ENCODE measurements around the gene KIF1B. TPM values are rescaled to one million over a fixed set of nuclear protein-coding genes. Genes with fewer than 3 reads are reported as not detected.

Gene KIF1B
- total and polyA plus RNA-seq, 9 of the 15 experiments (the other 6 are each of a cell fraction or from before 2014, with no cell fraction given) = 2.8 to 19.8 (median 11.9) TPM

DNA sequence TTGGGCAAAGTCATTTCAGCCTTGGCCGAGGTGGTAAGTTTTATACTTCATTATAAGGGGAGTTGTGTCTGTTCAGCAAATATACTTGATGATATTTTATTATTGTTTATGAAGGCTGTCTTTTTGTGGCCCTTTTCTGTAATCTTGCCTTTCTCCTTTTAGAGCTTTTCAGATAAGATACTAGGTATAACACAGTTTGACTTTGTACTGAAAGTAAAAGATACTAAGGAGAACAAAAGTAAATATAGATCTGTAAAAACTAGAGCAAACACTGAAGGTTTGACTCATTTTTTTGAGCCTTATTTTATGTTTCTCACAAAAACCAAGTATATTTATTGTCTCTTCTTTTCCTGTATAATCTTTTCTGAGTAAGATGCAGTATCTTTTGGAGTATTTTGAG lies 61.9 kb downstream of the KIF1B start:
- POLR2A ChIA-PET = no interaction called here
- in situ Hi-C loops (cut with MboI) = no loop called here

GRCh38 chr1:10278880-10279279 lies 68.5 kb downstream of the KIF1B start:
- ChIA-PET CTCF (ENCODE audit: low intra/inter-chr PET ratio) (no interaction called here), POLR2A (no interaction called here)
- no TSS peak for BruUV-seq (replicated peaks)
- Histone ChIP-seq H3K9me1 (ENCODE audit: control insufficient read depth, insufficient read depth, low read length) (no peaks in the 10 kb centered on the region), H3K4me1 (replicated peaks in 1 of 2; ENCODE audit: control insufficient read depth in 2 of 2, insufficient read depth in 2 of 2, low read length in 2 of 2) (no peaks in the 10 kb centered on the region; a peak in 1 of 5 replicates), H3K27ac (ENCODE audit: extremely low read depth, low read depth, low read length) (no peak overlapping the region), H3K9me3 (replicated peaks; ENCODE audit: control insufficient read depth, insufficient read depth, low read depth, low read length) (no peaks in the 10 kb centered on the region), H3K4me3 (no peak overlapping the region), H2AFZ (ENCODE audit: low read depth, low read length) (no peak overlapping the region), H4K20me1 (replicated peaks; ENCODE audit: control insufficient read depth, insufficient read depth, low read length) (no peaks in the 10 kb centered on the region), H3K4me2 (ENCODE audit: insufficient read depth, low read length) (no peak overlapping the region), H3K9ac (ENCODE audit: insufficient read depth in 1 of 2, low read depth in 2 of 2, low read length in 2 of 2) (no peak overlapping the region), H3K36me3 (ENCODE audit: control insufficient read depth, insufficient read depth, low read length) (peaks cover 24% of the 10 kb centered on the region; the same call in 1 of the 3 replicates), H3K27me3 (ENCODE audit: control insufficient read depth in 2 of 2, insufficient read depth in 2 of 2, low read length in 2 of 2) (no peaks in the 10 kb centered on the region), H3K79me2 (ENCODE audit: control insufficient read depth, insufficient read depth, low read length) (no peaks in the 10 kb centered on the region)
- no peak for ATAC-seq
- 80% methylated on average over 5 of the region's 5 CpGs for WGBS (ENCODE audit: insufficient coverage, low coverage, missing lambda C conversion rate)
- DNase-seq (ENCODE audit: extremely low read depth in 1 of 4, low spot score in 3 of 4) = no peak
- in situ Hi-C loops (cut with MboI) = no loop called here
- FAIRE-seq = no peak
- intact Hi-C loops (cut with micrococcal nuclease) = no loop called here
- TF ChIP-seq DEAF1 (CRISPR knock-in tag; IDR thresholded peaks at IDR 0.05) (no peak), ARID3B (CRISPR knock-in tag; IDR thresholded peaks at IDR 0.05; ENCODE audit: borderline replicate concordance) (no peak), HLTF (IDR thresholded peaks at IDR 0.05) (no peak), HDAC6 (IDR thresholded peaks at IDR 0.05; ENCODE audit: low read depth, low read length) (no peak), ZNF717 (CRISPR knock-in tag; IDR thresholded peaks at IDR 0.05) (no peak), KLF13 (tag; IDR thresholded peaks at IDR 0.05; ENCODE audit: borderline replicate concordance, low read depth) (no peak), ZNF75A (CRISPR knock-in tag; IDR thresholded peaks at IDR 0.05) (no peak), MXD1 (CRISPR knock-in tag; IDR thresholded peaks at IDR 0.05; ENCODE audit: borderline replicate concordance, poor library complexity, severe bottlenecking) (no peak), BRF1 (IDR thresholded peaks at IDR 0.05; ENCODE audit: borderline replicate concordance, extremely low read depth, insufficient read length) (no peak), KDM5B (IDR thresholded peaks at IDR 0.05; ENCODE audit: insufficient replicate concordance, low read depth, low read length) (no peak), CHCHD3 (CRISPR knock-in tag; IDR thresholded peaks at IDR 0.05) (no peak)

More for the DNA sequence above, 61.9 kb downstream of the KIF1B start:
- Histone ChIP-seq H3K9me1 (ENCODE audit: control insufficient read depth, insufficient read depth, low read length) (no peaks in the 10 kb centered on the region), H3K9me3 (replicated peaks; ENCODE audit: control insufficient read depth, insufficient read depth, low read depth, low read length) (no peaks in the 10 kb centered on the region), H3K4me1 (replicated peaks in 1 of 2; ENCODE audit: control insufficient read depth in 2 of 2, insufficient read depth in 2 of 2, low read length in 2 of 2) (no peaks in the 10 kb centered on the region; a peak in 2 of 5 replicates), H3K9ac (ENCODE audit: insufficient read depth in 1 of 2, low read depth in 2 of 2, low read length in 2 of 2) (no peak overlapping the region), H4K20me1 (replicated peaks; ENCODE audit: control insufficient read depth, insufficient read depth, low read length) (no peaks in the 10 kb centered on the region), H3K27me3 (ENCODE audit: control insufficient read depth in 2 of 2, insufficient read depth in 2 of 2, low read length in 2 of 2) (no peaks in the 10 kb centered on the region), H3K4me3 (no peak overlapping the region), H3K27ac (ENCODE audit: extremely low read depth, low read depth, low read length) (no peak overlapping the region), H2AFZ (ENCODE audit: low read depth, low read length) (no peak overlapping the region), H3K36me3 (ENCODE audit: control insufficient read depth, insufficient read depth, low read length) (no peaks in the 10 kb centered on the region), H3K4me2 (ENCODE audit: insufficient read depth, low read length) (no peak overlapping the region), H3K79me2 (ENCODE audit: control insufficient read depth, insufficient read depth, low read length) (no peaks in the 10 kb centered on the region)
- no peak for FAIRE-seq
- intact Hi-C loops (cut with micrococcal nuclease) = no loop called here
- TF ChIP-seq PHB2 (IDR thresholded peaks at IDR 0.05; ENCODE audit: low read depth) (no peak), ZNF316 (IDR thresholded peaks at IDR 0.05) (peak; percentile 39), NR2C2 (CRISPR knock-in tag; IDR thresholded peaks at IDR 0.05) (no peak), NR2C2 (tag; IDR thresholded peaks at IDR 0.05) (no peak)
- CTCF ChIA-PET (ENCODE audit: low intra/inter-chr PET ratio) = no interaction called here
- ATAC-seq = no peak
- WGBS (ENCODE audit: insufficient coverage, low coverage, missing lambda C conversion rate) = 72% methylated on average over 1 of the region's 1 CpG
- no TSS peak for BruUV-seq (replicated peaks)
- DNase-seq (ENCODE audit: extremely low read depth in 1 of 4, low spot score in 3 of 4) = no peak
